Keratinocyte (primary cell): ENCODE data around the gene FUT6. TPM values are rescaled to one million over a fixed set of nuclear protein-coding genes. Genes with fewer than 3 reads are reported as not detected.

Experiments
- polyA plus RNA-seq, 5 experiments: library from polyadenylated mRNA; depleted of rRNA in 3 of 5; stranded (reverse) in 3 of 5; stranded (forward) in 1 of 5; unstranded in 1 of 5; fragments of >200 nt; gene quantifications; 1 replicate in 1 of 5; 2 replicates in 3 of 5; 3 replicates in 1 of 5; pipeline versions ENCODE4 v1.2.1 to v1.2.3, GENCODE V29; 2011 to 2012; ENCODE audit warnings: missing spikeins in 2 of 5, low read depth in 1 of 5, low replicate concordance in 1 of 5

FUT6 gene
- polyA plus RNA-seq, 1 donor (not counting 4 experiments of a cell fraction or from before 2014, with no cell fraction given), result not detected

Other genes starting within 250 kb of the FUT6 start
- 8.0 to 17.5 TPM (median 15.3 TPM) in 3 replicates for gene SAFB2, start 216.9 kb downstream of the FUT6 start, polyA plus RNA-seq
- 13.2 to 35.5 TPM (median 34.0 TPM) in 3 replicates for gene SAFB, start 216.6 kb downstream of the FUT6 start, polyA plus RNA-seq
- gene MICOS13, start 159.2 kb downstream of the FUT6 start, polyA plus RNA-seq, result 28.5 to 80.5 TPM (median 35.2 TPM) in 3 replicates
- gene HSD11B1L, start 158.7 kb downstream of the FUT6 start, polyA plus RNA-seq, result 3.3 to 9.1 TPM (median 3.7 TPM) in 3 replicates
- gene RPL36, start 149.4 kb downstream of the FUT6 start, polyA plus RNA-seq, result 562 to 1,236 TPM (median 636 TPM) in 3 replicates
- 24.2 to 29.6 TPM (median 27.7 TPM) in 3 replicates for gene LONP1, start 119.6 kb downstream of the FUT6 start, polyA plus RNA-seq
- not detected in 3 replicates for gene CATSPERD, start 119.1 kb downstream of the FUT6 start, polyA plus RNA-seq
- gene PRR22, start 55.0 kb downstream of the FUT6 start, polyA plus RNA-seq, result 0.55 to 1.4 TPM (median 0.76 TPM) in 3 replicates
- gene DUS3L, start 48.5 kb downstream of the FUT6 start, polyA plus RNA-seq, result 12.0 to 14.9 TPM (median 14.2 TPM) in 3 replicates
- gene NRTN, start 34.6 kb downstream of the FUT6 start, polyA plus RNA-seq, result not detected in 3 replicates
- 2.6 to 3.0 TPM (median 2.9 TPM) in 3 replicates for gene FUT3, start 11.7 kb upstream of the FUT6 start, polyA plus RNA-seq
- 0.03 TPM in 1 of 3 replicates, not detected in the others for gene FUT5, start 30.8 kb upstream of the FUT6 start, polyA plus RNA-seq
- gene NDUFA11, start 64.1 kb upstream of the FUT6 start, polyA plus RNA-seq, result 122 to 323 TPM (median 217 TPM) in 3 replicates
- 2.1 to 3.0 TPM (median 2.2 TPM) in 3 replicates for gene VMAC, start 65.2 kb upstream of the FUT6 start, polyA plus RNA-seq
- 1.6 to 3.6 TPM (median 2.7 TPM) in 3 replicates for gene CAPS, start 74.6 kb upstream of the FUT6 start, polyA plus RNA-seq
- 36.4 to 61.4 TPM (median 44.6 TPM) in 3 replicates for gene RANBP3, start 138.4 kb upstream of the FUT6 start, polyA plus RNA-seq